ENCODE measurements around the gene TECTB.

GRCh38 chr10:112327678-112328077 is 44.5 kb downstream of the TECTB start:
- TF ChIP-seq CTCF (IDR thresholded peaks at IDR 0.05; ENCODE audit: borderline replicate concordance, extremely low read depth, low read length, poor library complexity, severe bottlenecking), result no peak
- TF ChIP-seq EZH2 (IDR thresholded peaks at IDR 0.05; ENCODE audit: borderline replicate concordance, low read depth, low read length, severe bottlenecking), result no peak

Measured in DND-41 (cell line).